GM20431 (cell line): ENCODE results near the gene TACR1.
"Not testable (repeated sequence)": the region's sequence is repeated elsewhere in the genome, so short reads cannot be mapped to it uniquely, and the experiment has no call there.

Source experiments
- in situ Hi-C: fragments of 300-500 bp; cut with MseI, MboI; formaldehyde crosslinking; loops from one replicate; pipeline ENCODE4 v1.15.0; 2020; ENCODE audit warnings: low sequenced_read_pairs; ENCODE audit not compliant: unreplicated experiment

TACR1 gene, protein sequence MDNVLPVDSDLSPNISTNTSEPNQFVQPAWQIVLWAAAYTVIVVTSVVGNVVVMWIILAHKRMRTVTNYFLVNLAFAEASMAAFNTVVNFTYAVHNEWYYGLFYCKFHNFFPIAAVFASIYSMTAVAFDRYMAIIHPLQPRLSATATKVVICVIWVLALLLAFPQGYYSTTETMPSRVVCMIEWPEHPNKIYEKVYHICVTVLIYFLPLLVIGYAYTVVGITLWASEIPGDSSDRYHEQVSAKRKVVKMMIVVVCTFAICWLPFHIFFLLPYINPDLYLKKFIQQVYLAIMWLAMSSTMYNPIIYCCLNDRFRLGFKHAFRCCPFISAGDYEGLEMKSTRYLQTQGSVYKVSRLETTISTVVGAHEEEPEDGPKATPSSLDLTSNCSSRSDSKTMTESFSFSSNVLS

DNA sequence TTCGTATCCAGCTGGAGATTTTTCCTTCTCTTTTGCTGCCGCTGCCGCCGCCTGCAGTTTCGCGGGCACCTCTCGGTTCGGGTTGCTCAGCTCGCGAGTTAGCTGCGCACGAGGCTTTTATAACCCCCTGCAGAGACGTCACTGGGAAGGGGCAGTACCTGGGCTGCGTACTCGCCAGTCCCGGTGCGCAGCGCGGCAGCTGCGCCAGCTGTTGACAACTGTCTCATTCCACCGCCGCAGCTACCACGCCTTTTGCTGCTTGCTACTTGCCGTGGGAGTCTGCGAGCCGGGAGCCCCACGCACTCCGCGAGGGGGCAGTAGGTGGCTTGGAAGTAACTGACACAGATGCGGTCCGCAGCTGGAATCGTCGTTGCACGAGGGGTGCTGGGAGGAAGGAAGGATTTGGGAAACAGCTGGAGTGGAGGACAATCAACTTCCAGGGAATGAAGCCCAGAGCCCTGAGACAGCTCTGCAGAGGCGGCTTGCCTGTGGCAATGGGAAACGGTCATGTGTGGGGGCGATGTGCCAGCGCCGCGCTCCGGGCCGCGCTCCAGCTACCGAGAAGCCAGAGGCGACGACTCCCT lies at the start of gene TACR1:
Gene TACR1, minus strand, starts transcription at position 93 of the 584 bp plus-strand sequence. CDS start 586 bp downstream, outside the sequence.
- in situ Hi-C loops = no loop called here

DNA sequence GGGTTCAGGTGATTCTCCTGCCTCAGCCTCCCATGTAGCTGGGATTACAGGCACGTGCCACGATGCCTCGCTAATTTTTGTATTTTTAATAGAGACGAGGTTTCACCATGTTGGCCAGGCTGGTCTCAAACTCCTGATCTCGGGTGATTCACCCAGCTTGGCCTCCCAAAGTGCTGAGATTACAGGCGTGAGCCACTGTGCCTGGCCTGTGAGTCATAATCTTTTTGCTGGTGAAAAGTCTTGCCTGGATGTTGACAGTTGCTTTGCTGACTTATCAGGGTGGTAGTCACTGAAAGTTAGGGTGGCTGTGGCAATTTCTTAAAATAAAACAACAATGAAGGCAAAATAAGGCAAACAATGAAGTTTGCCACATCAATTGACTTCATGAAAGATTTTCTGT lies 49.3 kb upstream of the TACR1 start:
- in situ Hi-C loops = not testable (repeated sequence)

GRCh38 chr2:75246441-75247167 lies 47.3 kb upstream of the TACR1 start:
- in situ Hi-C loops = no loop called here

DNA sequence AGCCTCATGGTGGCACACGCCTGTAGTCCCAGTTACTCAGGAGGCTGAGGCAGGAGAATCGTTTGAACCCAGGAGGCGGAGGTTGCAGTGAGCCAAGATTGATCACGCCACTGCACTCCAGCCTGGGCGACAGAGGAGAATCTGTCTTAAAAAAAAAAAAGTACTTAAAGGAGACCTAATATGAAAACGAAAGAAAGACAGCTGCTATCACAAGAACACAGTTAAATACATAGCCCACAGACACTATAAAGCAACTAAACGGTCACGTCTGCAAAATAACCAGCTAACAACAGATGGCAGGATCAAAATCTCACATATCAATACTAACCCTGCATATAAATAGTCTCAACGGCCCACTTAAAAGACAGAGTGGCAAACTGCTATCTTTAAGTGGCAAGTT lies 43.9 kb upstream of the TACR1 start:
- in situ Hi-C loops = no loop called here

- in situ Hi-C loops = no loop called here
These were observed 42.4 kb upstream of the TACR1 start for GRCh38 chr2:75241696-75242095.

- in situ Hi-C loops = no loop called here
These were observed 39.5 kb upstream of the TACR1 start for GRCh38 chr2:75238670-75239330.

GRCh38 chr2:75237296-75237695 lies 38.0 kb upstream of the TACR1 start:
- in situ Hi-C loops = no loop called here

GRCh38 chr2:75233965-75234364 lies 34.6 kb upstream of the TACR1 start:
- in situ Hi-C loops = no loop called here

DNA sequence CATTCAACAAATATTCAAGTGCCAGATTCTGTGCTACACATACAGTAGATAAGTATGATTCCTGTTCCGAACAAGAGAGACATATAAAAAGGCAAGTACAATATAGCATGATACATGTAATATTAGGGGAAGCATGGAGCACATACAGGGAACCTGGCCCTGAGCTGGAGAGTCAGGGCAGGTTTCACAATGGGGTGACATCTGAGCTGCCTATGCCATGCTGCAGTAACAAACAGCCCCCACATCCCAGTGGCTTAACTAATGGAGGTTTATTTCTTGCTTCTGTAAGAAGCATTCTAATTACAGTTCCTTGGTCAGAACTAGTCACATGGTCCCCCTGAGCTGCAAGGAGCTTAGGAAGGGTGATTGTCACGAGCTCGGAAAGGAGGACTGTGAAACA lies 27.3 kb upstream of the TACR1 start:
- in situ Hi-C loops = no loop called here

DNA sequence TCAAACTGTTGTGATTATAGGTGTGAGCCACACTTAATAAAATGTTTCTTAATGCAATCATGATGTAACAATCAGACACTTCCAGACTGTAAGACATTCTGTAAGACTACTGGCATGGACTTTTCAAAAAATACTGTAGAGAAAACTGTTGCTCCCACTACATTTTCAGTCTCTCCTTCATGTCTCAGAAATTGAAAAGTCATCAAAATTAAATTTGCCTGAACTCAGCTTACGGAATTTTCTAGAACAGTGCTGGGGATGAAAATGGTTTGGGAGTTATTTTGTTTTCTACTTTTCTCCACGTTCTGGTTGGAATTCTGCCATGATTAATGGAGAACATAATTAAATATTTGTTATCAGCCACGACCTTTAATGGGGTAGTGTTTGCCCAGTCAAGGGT lies 26.8 kb upstream of the TACR1 start:
- in situ Hi-C loops = no loop called here

DNA sequence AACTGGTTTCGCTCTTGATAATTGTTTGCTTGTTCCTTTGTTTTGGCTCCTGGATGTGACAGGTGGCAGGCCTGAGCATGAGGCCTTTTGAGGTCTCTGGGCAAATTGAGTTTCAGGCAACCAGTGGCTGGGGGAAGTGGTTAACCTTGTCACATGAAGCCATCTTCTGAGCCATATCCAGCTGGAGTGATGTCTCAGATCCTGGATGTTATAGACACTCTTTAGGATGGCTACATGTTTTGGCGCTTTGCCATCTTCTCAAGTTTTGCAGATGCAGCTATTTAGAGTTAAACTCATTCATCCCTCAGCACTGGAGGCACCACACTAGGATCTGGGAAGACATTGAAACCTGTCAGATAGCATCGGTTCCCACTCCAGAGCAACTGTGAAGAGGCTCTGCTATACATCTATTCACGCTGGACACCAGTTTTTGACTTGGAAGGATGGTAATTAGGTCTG lies 25.3 kb upstream of the TACR1 start:
- in situ Hi-C loops = no loop called here

- in situ Hi-C loops = no loop called here
These were observed 23.2 kb upstream of the TACR1 start for GRCh38 chr2:75222527-75222926.

- in situ Hi-C loops = no loop called here
These were observed 22.5 kb upstream of the TACR1 start for GRCh38 chr2:75221862-75222261.

DNA sequence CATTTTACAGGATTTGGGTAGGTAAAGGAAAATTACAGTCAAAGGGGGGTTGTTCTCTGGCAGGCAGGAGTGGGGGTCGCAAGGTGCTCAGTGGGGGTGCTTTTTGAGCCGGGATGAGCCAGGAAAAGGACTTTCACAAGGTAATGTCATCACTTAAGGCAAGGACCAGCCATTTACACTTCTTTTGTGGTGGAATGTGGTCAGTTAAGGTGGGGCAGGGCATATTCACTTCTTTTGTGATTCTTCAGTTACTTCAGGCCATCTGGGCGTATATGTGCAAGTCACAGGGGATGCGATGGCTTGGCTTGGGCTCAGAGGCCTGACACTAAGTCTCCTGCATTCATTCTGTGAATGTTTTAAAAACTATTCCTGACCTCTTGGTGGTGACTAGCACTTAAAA lies 19.9 kb upstream of the TACR1 start:
- in situ Hi-C loops = not testable (repeated sequence)

DNA sequence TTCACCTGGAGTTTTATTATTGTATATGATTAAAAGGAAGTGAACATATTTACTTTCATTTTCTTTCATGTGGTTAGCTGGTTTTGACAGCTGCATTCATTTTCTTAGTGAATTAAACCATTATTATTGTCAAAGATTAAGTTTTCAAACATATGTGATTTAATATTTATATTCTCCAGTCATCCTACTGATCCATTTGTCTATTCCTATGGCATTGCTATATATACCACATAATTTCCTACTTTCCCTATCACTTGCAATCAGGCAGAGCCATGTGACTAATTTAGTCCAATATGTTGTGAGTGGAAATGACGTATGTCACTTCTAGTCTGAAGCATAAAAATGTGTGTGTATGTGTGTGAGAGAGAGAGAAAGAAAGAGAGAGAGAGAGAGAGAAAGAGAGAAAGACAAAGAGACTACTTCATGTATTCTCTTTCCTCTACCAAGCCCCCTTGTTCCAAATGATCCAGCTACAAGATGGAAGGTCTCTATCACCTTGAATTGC lies 12.0 kb upstream of the TACR1 start:
- in situ Hi-C loops = no loop called here

- in situ Hi-C loops = no loop called here
These were observed 11.1 kb upstream of the TACR1 start for GRCh38 chr2:75210409-75210808.

- in situ Hi-C loops = no loop called here
These were observed 9.4 kb upstream of the TACR1 start for GRCh38 chr2:75208738-75209137.

- in situ Hi-C loops = no loop called here
These were observed 5.5 kb upstream of the TACR1 start for GRCh38 chr2:75204833-75205232.

DNA sequence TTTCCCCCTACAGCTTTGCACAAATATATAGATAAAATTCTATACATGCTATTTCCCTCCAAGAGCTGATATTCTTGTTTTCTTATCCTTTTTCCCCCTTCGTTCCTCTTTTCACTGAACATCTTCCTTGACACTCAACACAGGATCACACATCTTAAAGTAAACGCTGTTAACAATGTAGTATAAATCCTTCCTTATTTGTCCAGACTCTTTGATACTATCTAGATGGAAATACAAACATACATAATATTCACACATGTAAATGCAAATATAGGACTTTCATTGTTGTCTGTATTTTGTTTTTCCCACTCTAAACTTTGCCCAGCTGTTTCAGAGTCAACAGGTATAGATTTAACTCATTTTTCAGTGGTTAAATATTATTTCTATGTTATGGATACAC lies 3.0 kb upstream of the TACR1 start:
- in situ Hi-C loops = no loop called here
